BLaER1 (cell line): ENCODE results near the gene TMCC2.
A peak's percentile ranks its signal among the peaks of the same experiment; 100 is the strongest.
"Not testable (repeated sequence)": the region's sequence is repeated elsewhere in the genome, so short reads cannot be mapped to it uniquely, and the experiment has no call there.

Experiments used
- H3K27ac ChIP-seq: shearing (Covaris generic); formaldehyde crosslinking; 2 replicates; pipeline ENCODE4 v1.8.1; 2022
- H3K27me3 ChIP-seq: shearing (Covaris generic); formaldehyde crosslinking; 2 replicates; pipeline ENCODE4 v1.8.1; 2022
- H3K36me3 ChIP-seq: shearing (Covaris generic); formaldehyde crosslinking; 2 replicates; pipeline ENCODE4 v1.8.1; 2022
- H3K4me1 ChIP-seq: shearing (Covaris generic); formaldehyde crosslinking; 2 replicates; pipeline ENCODE4 v1.8.1; 2022
- H3K4me2 ChIP-seq: shearing (Covaris generic); formaldehyde crosslinking; 2 replicates; pipeline ENCODE4 v1.8.1; 2022
- H3K4me3 ChIP-seq: shearing (Covaris generic); formaldehyde crosslinking; 2 replicates; pipeline ENCODE4 v1.8.1; 2022
- H3K9ac ChIP-seq: shearing (Covaris generic); formaldehyde crosslinking; 2 replicates; pipeline ENCODE4 v1.8.1; 2022
- H3K9me3 ChIP-seq: shearing (Covaris generic); formaldehyde crosslinking; 2 replicates; pipeline ENCODE4 v1.8.1; 2022
- H4K20me1 ChIP-seq: shearing (Covaris generic); formaldehyde crosslinking; 2 replicates; pipeline ENCODE4 v1.8.1; 2022
- Cebpa-rat ChIP-seq: shearing (Covaris generic); IDR thresholded peaks from 2 replicates; pipeline ENCODE4 v1.8.1; 2022

The TMCC2 gene

GRCh38 chr1:205228093-205228521, 361 bp downstream of the TMCC2 start:
- Histone ChIP-seq H3K4me1 (peaks cover 32% of the 10 kb centered on the region), H3K9ac (peak overlapping the region; percentile 60; the same call in 1 of the 2 replicates), H3K27ac (no peak overlapping the region), H3K27me3 (peaks cover 56% of the 10 kb centered on the region), H4K20me1 (peaks cover 15% of the 10 kb centered on the region; the same call in 1 of the 2 replicates), H3K4me3 (peak overlapping the region; percentile 77), H3K4me2 (peak overlapping the region; percentile 94), H3K9me3 (no peaks in the 10 kb centered on the region), H3K36me3 (no peaks in the 10 kb centered on the region)
- no peak for TF ChIP-seq Cebpa-rat

- TF ChIP-seq Cebpa-rat: no peak
- Histone ChIP-seq H3K4me2 (peak overlapping the region; percentile 94), H4K20me1 (peaks cover 15% of the 10 kb centered on the region; the same call in 1 of the 2 replicates), H3K4me3 (no peak overlapping the region), H3K36me3 (no peaks in the 10 kb centered on the region), H3K9ac (no peak overlapping the region), H3K27me3 (peaks cover 56% of the 10 kb centered on the region), H3K4me1 (peaks cover 32% of the 10 kb centered on the region), H3K27ac (no peak overlapping the region), H3K9me3 (no peaks in the 10 kb centered on the region)
These were observed 1.7 kb downstream of the TMCC2 start for GRCh38 chr1:205229399-205229871.

- H3K27me3 ChIP-seq: peaks cover 56% of the 10 kb centered on the region
- no peaks in the 10 kb centered on the region for H3K9me3 ChIP-seq
- H3K36me3 ChIP-seq: no peaks in the 10 kb centered on the region
- no peak for TF ChIP-seq Cebpa-rat
- H3K4me3 ChIP-seq: no peak overlapping the region
- peaks cover 32% of the 10 kb centered on the region for H3K4me1 ChIP-seq
- peak overlapping the region; percentile 40 for H3K4me2 ChIP-seq
- no peak overlapping the region for H3K27ac ChIP-seq
- H3K9ac ChIP-seq: no peak overlapping the region
- H4K20me1 ChIP-seq: peaks cover 15% of the 10 kb centered on the region; the same call in 1 of the 2 replicates
These were observed 2.4 kb downstream of the TMCC2 start for GRCh38 chr1:205229916-205230700.

- Histone ChIP-seq H3K27me3 (peaks cover 53% of the 10 kb centered on the region), H4K20me1 (peaks cover 15% of the 10 kb centered on the region; the same call in 1 of the 2 replicates), H3K9ac (no peak overlapping the region), H3K27ac (no peak overlapping the region), H3K4me2 (peak overlapping the region; percentile 9; the same call in 1 of the 2 replicates), H3K36me3 (no peaks in the 10 kb centered on the region), H3K4me1 (peaks cover 32% of the 10 kb centered on the region), H3K9me3 (no peaks in the 10 kb centered on the region), H3K4me3 (no peak overlapping the region)
- no peak for TF ChIP-seq Cebpa-rat
These were observed 3.2 kb downstream of the TMCC2 start for GRCh38 chr1:205230982-205231381.

DNA sequence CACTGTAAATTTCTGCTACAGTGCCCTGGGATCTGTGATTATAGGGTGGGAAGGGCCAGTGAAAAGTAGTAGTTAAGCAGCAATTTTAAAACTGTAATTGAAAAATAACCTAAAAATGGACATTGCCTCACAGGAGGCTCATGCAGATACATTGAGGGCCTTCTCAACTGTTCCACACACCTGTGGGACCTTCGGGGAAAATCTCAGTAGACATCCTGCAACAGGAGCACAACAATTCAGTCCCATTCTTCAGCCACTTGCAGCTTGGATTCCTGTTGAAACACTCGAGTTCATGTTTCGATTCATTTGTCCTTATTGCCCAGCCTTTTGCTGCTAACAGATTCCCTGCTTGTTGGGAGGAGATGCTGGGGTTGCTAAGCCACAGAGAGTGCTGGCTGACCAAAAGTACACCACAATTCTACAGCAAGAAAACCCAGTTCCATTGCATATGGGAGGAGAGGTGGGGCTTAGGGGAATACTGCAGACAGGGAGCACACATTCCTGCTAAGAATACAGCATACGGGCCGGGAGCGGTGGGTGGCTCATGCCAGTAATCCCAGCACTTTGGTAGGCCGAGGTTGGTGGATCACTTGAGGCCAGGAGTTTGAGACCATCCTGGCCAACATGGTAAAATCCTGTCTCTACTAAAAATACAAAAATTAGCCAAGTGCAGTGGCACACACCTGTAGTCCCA, 4.5 kb downstream of the TMCC2 start:
- H3K9ac ChIP-seq: no peak overlapping the region
- H3K27ac ChIP-seq: no peak overlapping the region
- H3K36me3 ChIP-seq: no peaks in the 10 kb centered on the region
- H3K9me3 ChIP-seq: no peaks in the 10 kb centered on the region
- H3K4me3 ChIP-seq: no peak overlapping the region
- H3K4me1 ChIP-seq: peaks cover 32% of the 10 kb centered on the region
- H3K4me2 ChIP-seq: no peak overlapping the region
- peaks cover 15% of the 10 kb centered on the region; the same call in 1 of the 2 replicates for H4K20me1 ChIP-seq
- peaks cover 40% of the 10 kb centered on the region for H3K27me3 ChIP-seq
- no peak for TF ChIP-seq Cebpa-rat

GRCh38 chr1:205232945-205233397, 5.2 kb downstream of the TMCC2 start:
- Histone ChIP-seq H4K20me1 (peaks cover 15% of the 10 kb centered on the region; the same call in 1 of the 2 replicates), H3K27ac (no peak overlapping the region), H3K4me1 (peaks cover 36% of the 10 kb centered on the region), H3K27me3 (peaks cover 33% of the 10 kb centered on the region), H3K4me3 (no peak overlapping the region), H3K36me3 (no peaks in the 10 kb centered on the region), H3K9me3 (no peaks in the 10 kb centered on the region), H3K4me2 (no peak overlapping the region), H3K9ac (no peak overlapping the region)
- TF ChIP-seq Cebpa-rat: no peak

- not testable (repeated sequence) for H3K27ac ChIP-seq, H3K4me2 ChIP-seq, H3K9ac ChIP-seq, H3K36me3 ChIP-seq, H4K20me1 ChIP-seq, H3K4me3 ChIP-seq, H3K9me3 ChIP-seq
- H3K27me3 ChIP-seq: peaks cover 23% of the 10 kb centered on the region
- peaks cover 35% of the 10 kb centered on the region for H3K4me1 ChIP-seq
These were observed 6.2 kb downstream of the TMCC2 start for GRCh38 chr1:205233986-205234385.

GRCh38 chr1:205235951-205236350, 8.2 kb downstream of the TMCC2 start:
- no peaks in the 10 kb centered on the region for H3K9me3 ChIP-seq
- H3K27ac ChIP-seq: no peak overlapping the region
- H3K4me1 ChIP-seq: peaks cover 34% of the 10 kb centered on the region
- H3K9ac ChIP-seq: no peak overlapping the region
- TF ChIP-seq Cebpa-rat: no peak
- no peaks in the 10 kb centered on the region for H3K36me3 ChIP-seq
- H3K4me2 ChIP-seq: no peak overlapping the region
- H3K27me3 ChIP-seq: peaks cover 6% of the 10 kb centered on the region; the same call in 1 of the 2 replicates
- H4K20me1 ChIP-seq: no peaks in the 10 kb centered on the region
- no peak overlapping the region for H3K4me3 ChIP-seq

DNA sequence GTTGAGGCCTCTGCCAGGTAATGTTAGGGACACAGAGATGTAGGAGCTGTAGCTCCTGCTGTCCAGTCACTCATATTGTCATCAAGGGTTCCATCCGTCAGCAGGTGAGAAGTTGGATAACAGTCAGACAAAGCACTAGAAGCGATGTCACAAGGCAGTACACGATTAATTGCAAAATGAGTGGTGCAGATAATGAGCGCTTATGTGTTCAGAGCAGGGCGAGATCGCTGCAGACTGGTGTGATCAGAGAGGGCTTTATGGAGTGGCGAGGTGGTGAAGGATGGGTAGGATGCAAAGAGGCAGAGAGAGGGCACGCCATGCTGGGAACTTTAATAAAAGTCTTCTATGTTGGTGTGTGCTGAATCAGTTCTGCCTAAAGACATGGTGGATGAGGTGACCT, 8.8 kb downstream of the TMCC2 start:
- H4K20me1 ChIP-seq: no peaks in the 10 kb centered on the region
- TF ChIP-seq Cebpa-rat: no peak
- no peak overlapping the region for H3K4me3 ChIP-seq
- H3K27me3 ChIP-seq: peaks cover 2% of the 10 kb centered on the region; the same call in 1 of the 2 replicates
- H3K27ac ChIP-seq: no peak overlapping the region
- peaks cover 34% of the 10 kb centered on the region for H3K4me1 ChIP-seq
- no peak overlapping the region for H3K4me2 ChIP-seq
- H3K36me3 ChIP-seq: no peaks in the 10 kb centered on the region
- H3K9me3 ChIP-seq: no peaks in the 10 kb centered on the region
- H3K9ac ChIP-seq: no peak overlapping the region
